Gastroesophageal sphincter (tissue), 3 donors: ENCODE results near the gene MMS19.

Experiments
- CTCF ChIP-seq, 4 experiments: fragments of 200-600 bp in 2 of 4; fragments of 450-650 bp in 2 of 4; sonication (generic) in 1 of 4; IDR thresholded peaks; one replicate each; pipeline ENCODE4 v1.5.1; 2017 to 2019; ENCODE audit warnings: antibody characterized with exemption in 4 of 4, mild to moderate bottlenecking in 2 of 4, moderate library complexity in 2 of 4
- POLR2A ChIP-seq, 2 donors: fragments of 450-650 bp; IDR thresholded peaks; one replicate each; pipeline ENCODE4 v1.6.1; 2017; ENCODE audit warnings: antibody characterized with exemption in 2 of 2, mild to moderate bottlenecking in 2 of 2, moderate library complexity in 1 of 2
- POLR2AphosphoS5 ChIP-seq: sonication (generic); formaldehyde crosslinking; IDR thresholded peaks from one replicate; pipeline ENCODE4 v1.6.1; 2017; ENCODE audit warnings: antibody characterized with exemption

DNA sequence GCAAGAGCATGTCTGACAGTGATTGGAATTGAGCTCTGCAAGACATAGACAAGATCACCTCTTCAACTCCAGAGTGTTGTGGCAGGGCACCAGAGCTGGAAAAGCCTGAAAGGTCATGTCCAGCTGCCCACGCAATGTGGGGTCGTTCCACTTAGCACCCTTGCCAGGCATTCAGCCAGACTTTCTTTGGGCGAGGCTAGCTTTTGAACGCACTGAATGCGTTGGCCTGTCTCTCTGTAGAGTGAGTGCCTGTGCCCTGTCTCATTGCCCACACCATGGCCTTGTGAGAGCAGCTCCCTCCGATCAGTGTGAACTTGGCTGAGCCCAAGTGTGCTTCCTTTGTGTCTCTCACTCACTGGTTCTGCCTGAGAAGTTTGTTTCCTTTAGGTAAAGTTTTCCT, 23.8 kb upstream of the MMS19 start:
- TF ChIP-seq CTCF (IDR thresholded peaks at IDR 0.05): no peak
- no peak for TF ChIP-seq POLR2AphosphoS5
- no peak for TF ChIP-seq POLR2A (IDR thresholded peaks at IDR 0.05)
